Transverse colon (tissue), 4 donors: ENCODE results near the gene LEMD1.
"Not testable (repeated sequence)": the region's sequence is repeated elsewhere in the genome, so short reads cannot be mapped to it uniquely, and the experiment has no call there.

Experiments
- POLR2A ChIP-seq: fragments of 450-650 bp; IDR thresholded peaks from one replicate; pipeline ENCODE4 v1.6.1; 2016; ENCODE audit warnings: antibody characterized with exemption, mild to moderate bottlenecking, moderate library complexity
- POLR2AphosphoS5 ChIP-seq, 3 donors: sonication (generic); formaldehyde crosslinking; IDR thresholded peaks; one replicate each; pipeline ENCODE4 v1.6.1; 2016; ENCODE audit warnings: antibody characterized with exemption in 3 of 3
- TF ChIP-seq, protein P1 (sequence below), 5 experiments: fragments of 200-600 bp in 3 of 5; fragments of 450-650 bp in 2 of 5; sonication (generic) in 3 of 5; IDR thresholded peaks; 1 replicate in 2 of 5; 2 replicates in 3 of 5; pipeline ENCODE4 v1.5.1; 2016 to 2017; ENCODE audit warnings: antibody characterized with exemption in 5 of 5, inconsistent platforms in 3 of 5, mild to moderate bottlenecking in 2 of 5, moderate library complexity in 1 of 5

DNA sequence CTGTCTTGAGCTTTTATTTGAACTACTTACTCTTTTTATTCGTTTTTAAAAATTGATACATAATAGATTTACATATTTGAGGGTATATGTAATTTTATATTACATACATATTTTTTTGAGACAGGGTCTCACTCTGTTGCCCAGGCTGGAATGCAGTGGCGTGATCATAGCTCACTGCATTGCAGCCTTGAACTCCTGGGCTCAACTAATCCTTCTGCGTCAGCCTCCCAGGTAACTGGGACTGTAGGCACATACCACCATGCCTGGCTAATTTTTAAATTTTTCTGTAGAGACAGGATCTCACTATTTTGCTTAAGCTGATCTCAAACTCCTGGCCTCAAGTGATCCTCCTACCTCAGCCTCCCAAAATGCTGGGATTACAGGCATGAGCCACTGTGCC, 38.9 kb downstream of the LEMD1 start:
- TF ChIP-seq POLR2AphosphoS5 (IDR thresholded peaks at IDR 0.05); POLR2A: not testable (repeated sequence)
- TF ChIP-seq, protein P1, sequence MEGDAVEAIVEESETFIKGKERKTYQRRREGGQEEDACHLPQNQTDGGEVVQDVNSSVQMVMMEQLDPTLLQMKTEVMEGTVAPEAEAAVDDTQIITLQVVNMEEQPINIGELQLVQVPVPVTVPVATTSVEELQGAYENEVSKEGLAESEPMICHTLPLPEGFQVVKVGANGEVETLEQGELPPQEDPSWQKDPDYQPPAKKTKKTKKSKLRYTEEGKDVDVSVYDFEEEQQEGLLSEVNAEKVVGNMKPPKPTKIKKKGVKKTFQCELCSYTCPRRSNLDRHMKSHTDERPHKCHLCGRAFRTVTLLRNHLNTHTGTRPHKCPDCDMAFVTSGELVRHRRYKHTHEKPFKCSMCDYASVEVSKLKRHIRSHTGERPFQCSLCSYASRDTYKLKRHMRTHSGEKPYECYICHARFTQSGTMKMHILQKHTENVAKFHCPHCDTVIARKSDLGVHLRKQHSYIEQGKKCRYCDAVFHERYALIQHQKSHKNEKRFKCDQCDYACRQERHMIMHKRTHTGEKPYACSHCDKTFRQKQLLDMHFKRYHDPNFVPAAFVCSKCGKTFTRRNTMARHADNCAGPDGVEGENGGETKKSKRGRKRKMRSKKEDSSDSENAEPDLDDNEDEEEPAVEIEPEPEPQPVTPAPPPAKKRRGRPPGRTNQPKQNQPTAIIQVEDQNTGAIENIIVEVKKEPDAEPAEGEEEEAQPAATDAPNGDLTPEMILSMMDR (IDR thresholded peaks at IDR 0.05): not testable (repeated sequence)
